Measurements from ENCODE around the gene UBTF.

- TF ChIP-seq CTCF (IDR thresholded peaks at IDR 0.05), result no peak
- TF ChIP-seq POLR2A (IDR thresholded peaks at IDR 0.05), result no peak
- TF ChIP-seq EP300 (IDR thresholded peaks at IDR 0.05), result no peak
These were observed 40.8 kb upstream of the UBTF start for GRCh38 chr17:44260296-44260695.
